OCI-LY3 (cell line): Measurements from ENCODE around the gene TMEM255B.

ENCODE experiments used
- CTCF ChIP-seq: fragments of 200-600, 300-600 bp; sonication (generic); IDR thresholded peaks from 2 replicates; pipeline ENCODE4 v1.5.1; 2014; ENCODE audit warnings: antibody characterized with exemption, low read length, low read depth
- EZH2phosphoT487 ChIP-seq: fragments of 200-600 bp; shearing (Covaris generic); IDR thresholded peaks from 2 replicates; pipeline ENCODE4 v1.6.1; 2018; ENCODE audit warnings: antibody characterized with exemption, mixed run types, low read depth

GRCh38 chr13:113854238-113855011 is 95.4 kb downstream of the TMEM255B start:
- no peak for TF ChIP-seq CTCF
- TF ChIP-seq EZH2phosphoT487 = no peak
